GM18870 (cell line): ENCODE measurements around the gene SNX27.
"Not testable (repeated sequence)": the region's sequence is repeated elsewhere in the genome, so short reads cannot be mapped to it uniquely, and the experiment has no call there.

Experiments used
- ATAC-seq: cut with Tn5 transposase; IDR thresholded peaks from one replicate; pipeline ENCODE4 v1.9.1; 2021; ENCODE audit warnings: moderate library complexity; ENCODE audit not compliant: unreplicated experiment

SNX27 gene

GRCh38 chr1:151638074-151638775, 26.4 kb downstream of the SNX27 start:
- no peak for ATAC-seq

GRCh38 chr1:151638812-151639211, 27.0 kb downstream of the SNX27 start:
- no peak for ATAC-seq

- ATAC-seq = no peak
Measured at GRCh38 chr1:151639466-151639865, 27.6 kb downstream of the SNX27 start.

- no peak for ATAC-seq
Measured at GRCh38 chr1:151641229-151641628, 29.4 kb downstream of the SNX27 start.

GRCh38 chr1:151643085-151643484, 31.2 kb downstream of the SNX27 start:
- not testable (repeated sequence) for ATAC-seq

GRCh38 chr1:151644001-151644400, 32.2 kb downstream of the SNX27 start:
- ATAC-seq = no peak

GRCh38 chr1:151653397-151653796, 41.5 kb downstream of the SNX27 start:
- ATAC-seq = no peak

- ATAC-seq = no peak
Measured at GRCh38 chr1:151655371-151655770, 43.5 kb downstream of the SNX27 start.

GRCh38 chr1:151661751-151662150, 49.9 kb downstream of the SNX27 start:
- no peak for ATAC-seq

- ATAC-seq = no peak
Measured at GRCh38 chr1:151668090-151668489, 56.2 kb downstream of the SNX27 start.

GRCh38 chr1:151670036-151670675, 58.3 kb downstream of the SNX27 start:
- not testable (repeated sequence) for ATAC-seq

- ATAC-seq = no peak
Measured at GRCh38 chr1:151673407-151673806, 61.6 kb downstream of the SNX27 start.

- no peak for ATAC-seq
Measured at GRCh38 chr1:151680391-151680790, 68.5 kb downstream of the SNX27 start.

- ATAC-seq = no peak
Measured at GRCh38 chr1:151680826-151681225, 69.0 kb downstream of the SNX27 start.

GRCh38 chr1:151681923-151682322, 70.1 kb downstream of the SNX27 start:
- ATAC-seq = no peak

GRCh38 chr1:151682901-151683300, 71.1 kb downstream of the SNX27 start:
- ATAC-seq = not testable (repeated sequence)

GRCh38 chr1:151684128-151684527, 72.3 kb downstream of the SNX27 start:
- ATAC-seq = no peak

GRCh38 chr1:151686561-151686960, 74.7 kb downstream of the SNX27 start:
- no peak for ATAC-seq

GRCh38 chr1:151689494-151689893, 77.6 kb downstream of the SNX27 start:
- ATAC-seq = no peak

- no peak for ATAC-seq
Measured at GRCh38 chr1:151692226-151692625, 80.4 kb downstream of the SNX27 start.

- no peak for ATAC-seq
Measured at GRCh38 chr1:151693057-151693651, 81.3 kb downstream of the SNX27 start.

- no peak for ATAC-seq
Measured at GRCh38 chr1:151701515-151701914, 89.7 kb downstream of the SNX27 start.
